IMR-90 (cell line): ENCODE data around the gene HOXD13. TPM values are rescaled to one million over a fixed set of nuclear protein-coding genes. Genes with fewer than 3 reads are reported as not detected.

Experiments used
- ATAC-seq: fragments of 200-7000 bp; cut with Tn5 transposase; 2 replicates; pipeline ENCODE4 v1.9.1; 2020; ENCODE audit warnings: low read depth, mild to moderate bottlenecking, moderate library complexity
- BruUV-seq: library from RNA; stranded (reverse); fragments of 400-500 nt; replicated peaks from 2 replicates; lab custom pipeline; 2021; lab: Mats Ljungman, UMichigan
- CTCF ChIA-PET: fragments of 300-600 bp; formaldehyde crosslinking; extraction: SDS; loops from one replicate; lab custom pipeline; 2021; ENCODE audit warnings: antibody characterized with exemption; lab: Yijun Ruan, JAX
- POLR2A ChIA-PET: fragments of 300-600 bp; sonication (Branson Sonifier 250); formaldehyde crosslinking; loops from one replicate; lab custom pipeline; 2022; ENCODE audit warnings: antibody characterized with exemption; ENCODE audit not compliant: unreplicated experiment; lab: Charles Lee
- DNase-seq: peaks from one replicate; pipeline ENCODE4 v3.0.0; 2013
- H2AFZ ChIP-seq: replicated peaks from 2 replicates; pipeline ENCODE3; 2013; ENCODE audit warnings: low read length, mild to moderate bottlenecking; ENCODE audit not compliant: poor library complexity
- H2AK5ac ChIP-seq: 2 replicates; pipeline ENCODE4 v1.6.1; 2013; ENCODE audit warnings: low read depth, low read length, inconsistent platforms
- H2AK9ac ChIP-seq: replicated peaks from 2 replicates; pipeline ENCODE3; 2013; ENCODE audit warnings: mild to moderate bottlenecking, low read depth, low read length, moderate library complexity; ENCODE audit not compliant: poor library complexity
- H2BK120ac ChIP-seq: 2 replicates; pipeline ENCODE4 v1.6.1; 2013; ENCODE audit warnings: low read depth, low read length, inconsistent platforms
- H2BK15ac ChIP-seq: 3 replicates; pipeline ENCODE4 v1.6.1; 2013; ENCODE audit warnings: low read depth, low read length, inconsistent platforms
- H2BK20ac ChIP-seq: 2 replicates; pipeline ENCODE4 v1.6.1; 2013; ENCODE audit warnings: low read depth, mild to moderate bottlenecking, inconsistent platforms, low read length, moderate library complexity
- H2BK5ac ChIP-seq: 2 replicates; pipeline ENCODE4 v1.6.1; 2013; ENCODE audit warnings: mild to moderate bottlenecking, low read depth, low read length, inconsistent platforms; ENCODE audit not compliant: poor library complexity, severe bottlenecking
- H3K14ac ChIP-seq: replicated peaks from 2 replicates; pipeline ENCODE4 v1.6.1; 2013; ENCODE audit warnings: low read depth, low read length, inconsistent platforms
- H3K18ac ChIP-seq: 2 replicates; pipeline ENCODE4 v1.6.1; 2013; ENCODE audit warnings: low read depth, low read length, control low read depth
- H3K23ac ChIP-seq: 2 replicates; pipeline ENCODE4 v1.6.1; 2013; ENCODE audit warnings: low read depth, low read length, inconsistent platforms
- H3K27ac ChIP-seq: 2 replicates; pipeline ENCODE4 v1.5.1; 2013; ENCODE audit warnings: mild to moderate bottlenecking, control low read depth, low read length; ENCODE audit not compliant: insufficient read depth
- H3K27me3 ChIP-seq: 2 replicates; pipeline ENCODE4 v1.6.1; 2013; ENCODE audit warnings: low read length; ENCODE audit not compliant: control insufficient read depth, insufficient read depth
- H3K36me3 ChIP-seq: 2 replicates; pipeline ENCODE4 v1.6.1; 2013; ENCODE audit warnings: low read length, mixed read lengths; ENCODE audit not compliant: control insufficient read depth, insufficient read depth
- H3K4ac ChIP-seq: 2 replicates; pipeline ENCODE4 v1.6.1; 2013; ENCODE audit warnings: low read depth, low read length, inconsistent platforms
- H3K4me1 ChIP-seq: 2 replicates; pipeline ENCODE4 v1.6.1; 2013; ENCODE audit warnings: low read length, mixed read lengths; ENCODE audit not compliant: control insufficient read depth, insufficient read depth
- H3K4me2 ChIP-seq: 2 replicates; pipeline ENCODE4 v1.6.1; 2013; ENCODE audit warnings: low read depth, mild to moderate bottlenecking, control low read depth, low read length, moderate library complexity
- H3K4me3 ChIP-seq: 2 replicates; pipeline ENCODE4 v1.5.1; 2013; ENCODE audit warnings: low read depth, mild to moderate bottlenecking, control low read depth, low read length, moderate library complexity; ENCODE audit not compliant: insufficient read depth
- H3K56ac ChIP-seq: 2 replicates; pipeline ENCODE4 v1.6.1; 2013; ENCODE audit warnings: low read length, inconsistent platforms; ENCODE audit not compliant: insufficient read depth; ENCODE audit errors: extremely low read depth
- H3K79me1 ChIP-seq, 2 experiments: 2 replicates each; pipeline ENCODE4 v1.6.1; 2013; ENCODE audit warnings: low read length in 2 of 2, inconsistent platforms in 1 of 2, low read depth in 1 of 2
- H3K9ac ChIP-seq: 2 replicates; pipeline ENCODE4 v1.6.1; 2013; ENCODE audit warnings: low read depth, low read length, control low read depth
- H3K9me1 ChIP-seq: 2 replicates; pipeline ENCODE4 v1.6.1; 2013; ENCODE audit warnings: low read length, inconsistent platforms; ENCODE audit not compliant: insufficient read depth
- H3K9me3 ChIP-seq: 2 replicates; pipeline ENCODE4 v1.6.1; 2013; ENCODE audit warnings: low read length; ENCODE audit not compliant: control insufficient read depth, insufficient read depth
- H4K20me1 ChIP-seq: 2 replicates; pipeline ENCODE4 v1.6.1; 2013; ENCODE audit warnings: low read length, inconsistent platforms; ENCODE audit not compliant: insufficient read depth
- H4K5ac ChIP-seq: 2 replicates; pipeline ENCODE4 v1.6.1; 2013; ENCODE audit warnings: mild to moderate bottlenecking, low read depth, low read length, control low read depth
- H4K8ac ChIP-seq, 2 experiments: 2 replicates each; pipeline ENCODE4 v1.6.1; 2013; ENCODE audit warnings: low read depth in 2 of 2, low read length in 2 of 2, control low read depth in 1 of 2, inconsistent platforms in 1 of 2
- H4K91ac ChIP-seq: 2 replicates; pipeline ENCODE4 v1.6.1; 2013; ENCODE audit warnings: low read depth, low read length, inconsistent platforms; ENCODE audit not compliant: insufficient read depth
- BHLHE40 ChIP-seq: fragments of 150-350 bp; IDR thresholded peaks from 2 replicates; pipeline ENCODE4 v1.6.1; 2016; ENCODE audit warnings: mild to moderate bottlenecking, low read depth, low read length
- CEBPB ChIP-seq: IDR thresholded peaks from 2 replicates; pipeline ENCODE4 v1.6.1; 2012; ENCODE audit warnings: low read depth, low read length, improper control_type of control experiment
- MAFK ChIP-seq: IDR thresholded peaks from 2 replicates; pipeline ENCODE4 v1.6.1; 2012; ENCODE audit warnings: low read depth, low read length, improper control_type of control experiment
- MAZ ChIP-seq: IDR thresholded peaks from 2 replicates; pipeline ENCODE4 v1.6.1; 2012; ENCODE audit warnings: low read depth, mild to moderate bottlenecking, low read length, improper control_type of control experiment, moderate library complexity, borderline replicate concordance
- MXI1 ChIP-seq: IDR thresholded peaks from 2 replicates; pipeline ENCODE4 v1.6.1; 2012; ENCODE audit warnings: low read depth, mild to moderate bottlenecking, low read length, moderate library complexity, borderline replicate concordance
- RFX5 ChIP-seq: IDR thresholded peaks from 2 replicates; pipeline ENCODE4 v1.8.0; 2012; ENCODE audit warnings: low read depth, mild to moderate bottlenecking, low read length, moderate library complexity
- SMC3 ChIP-seq: fragments of 150-350 bp; IDR thresholded peaks from 2 replicates; pipeline ENCODE4 v1.6.1; 2016; ENCODE audit warnings: low read depth, mild to moderate bottlenecking, antibody characterized with exemption, low read length, moderate library complexity
- WGBS, 2 experiments: methylation state at CpG; one replicate each; pipeline versions ENCODE4 v1.1.5 to v1.1.7; 2013; ENCODE audit warnings: missing lambda C conversion rate in 2 of 2; ENCODE audit not compliant: insufficient read length in 1 of 2; ENCODE audit errors: extremely low coverage in 2 of 2; 5-methylcytosine and 5-hydroxymethylcytosine counted together
- dilution Hi-C: fragments of 300-500 bp; cut with HindIII; formaldehyde crosslinking; loops from one replicate; pipeline ENCODE4 v1.14.3; 2018; ENCODE audit warnings: low sequenced_read_pairs; ENCODE audit not compliant: unreplicated experiment
- in situ Hi-C: fragments of 300-500 bp; cut with MboI; formaldehyde crosslinking; loops from 3 replicates; pipeline ENCODE4 v1.14.3; 2019; ENCODE audit warnings: low sequenced_read_pairs, inconsistent platforms, mixed read lengths
- intact Hi-C: fragments of 100-400 bp; cut with micrococcal nuclease; formaldehyde crosslinking; loops from 2 replicates; pipeline ENCODE4 v1.10.0; 2022
- polyA plus RNA-seq, 3 experiments: library from polyadenylated mRNA; depleted of rRNA; stranded (reverse); fragments of >200 nt; gene quantifications; 2 replicates each; pipeline ENCODE4 v1.2.3, GENCODE V29; 2012; ENCODE audit warnings: low replicate concordance in 1 of 3
- total RNA-seq: library from RNA; depleted of rRNA; stranded (reverse); fragments of >200 nt; gene quantifications from 2 replicates; pipeline ENCODE4 v1.2.3, GENCODE V29; 2012

HOXD13 gene
- total and polyA plus RNA-seq, 2 of the 4 experiments (the other 2 are of a cell fraction) = not detected

- H4K8ac ChIP-seq = no peak overlapping the region
- no peak for TF ChIP-seq SMC3
- TF ChIP-seq MAZ = no peak
- TF ChIP-seq MAFK = no peak
- TF ChIP-seq CEBPB = no peak
- no peak for TF ChIP-seq BHLHE40
- TF ChIP-seq RFX5 = no peak
- TF ChIP-seq MXI1 = no peak
- no peak overlapping the region for H2BK20ac ChIP-seq
- in situ Hi-C loops = no loop called here
- intact Hi-C loops = no loop called here
- H2AK9ac ChIP-seq = no peak overlapping the region
- no peak overlapping the region for H3K4me2 ChIP-seq
- no peak overlapping the region for H3K9ac ChIP-seq
- H3K36me3 ChIP-seq = no peaks in the 10 kb centered on the region
- H2BK5ac ChIP-seq = no peak overlapping the region
- H3K56ac ChIP-seq = no peak overlapping the region
- H2BK120ac ChIP-seq = no peak overlapping the region
- no peak overlapping the region for H2BK15ac ChIP-seq
- no peak overlapping the region for H3K23ac ChIP-seq
- H4K20me1 ChIP-seq = no peaks in the 10 kb centered on the region
- H3K4me1 ChIP-seq = no peaks in the 10 kb centered on the region
- H3K79me1 ChIP-seq = no peaks in the 10 kb centered on the region
- H2AFZ ChIP-seq = no peak overlapping the region
- H2AK5ac ChIP-seq = no peak overlapping the region
- 9% methylated on average over 8 of the region's 14 CpGs; no CpG with 5 or more reads in 1 of the 2 experiments for WGBS, 2 experiments
- dilution Hi-C loops = no loop called here
- H3K9me3 ChIP-seq = peaks cover 3% of the 10 kb centered on the region
- DNase-seq (no peak), ATAC-seq (no peak)
- ChIA-PET POLR2A (no interaction called here), CTCF (interaction anchor here (0.7 to 1.0 kb wide), 2 partner anchors 12 to 513 kb away, joined by 3 to 4 read pairs; no protein-coding TSS in a partner anchor)
- H3K9me1 ChIP-seq = no peaks in the 10 kb centered on the region
- no peak overlapping the region for H3K27ac ChIP-seq
- no peak overlapping the region for H4K5ac ChIP-seq
- H3K14ac ChIP-seq = no peak overlapping the region
- H3K27me3 ChIP-seq = peaks cover 81% of the 10 kb centered on the region
- H3K18ac ChIP-seq = no peak overlapping the region
- H3K4me3 ChIP-seq = no peak overlapping the region
- no TSS peak for BruUV-seq
- H3K4ac ChIP-seq = no peak overlapping the region
- no peak overlapping the region for H4K91ac ChIP-seq
Measured at GRCh38 chr2:176138526-176138922, 46.0 kb downstream of the HOXD13 start.
